Tibial nerve (tissue), 4 donors: ENCODE measurements around the gene ATP6V1D. TPM values are rescaled to one million over a fixed set of nuclear protein-coding genes. Genes with fewer than 3 reads are reported as not detected.
"Not testable (repeated sequence)": the region's sequence is repeated elsewhere in the genome, so short reads cannot be mapped to it uniquely, and the experiment has no call there.

Experiments
- DNase-seq, 2 donors: peaks; one replicate each; pipeline ENCODE4 v3.0.0-alpha.2; 2019; ENCODE audit warnings: low spot score in 2 of 2
- H3K27ac ChIP-seq, 4 donors: fragments of 200-600 bp; sonication (generic) in 3 of 4; one replicate each; pipeline ENCODE4 v1.5.1; 2017 to 2019; ENCODE audit warnings: mild to moderate bottlenecking in 1 of 4
- H3K27me3 ChIP-seq, 2 donors: fragments of 200-600 bp; sonication (generic) in 1 of 2; one replicate each; pipeline versions ENCODE4 v1.5.1 to v1.6.0; 2017 to 2019
- H3K36me3 ChIP-seq, 3 donors: fragments of 200-600 bp; sonication (generic); one replicate each; pipeline ENCODE4 v1.5.1; 2018 to 2019
- H3K4me1 ChIP-seq, 4 donors: fragments of 200-600 bp; sonication (generic) in 3 of 4; one replicate each; pipeline ENCODE4 v1.5.1; 2017 to 2019
- H3K4me3 ChIP-seq, 4 donors: fragments of 200-600 bp; sonication (generic) in 3 of 4; one replicate each; pipeline ENCODE4 v1.5.1; 2017 to 2019; ENCODE audit warnings: mild to moderate bottlenecking in 1 of 4, moderate library complexity in 1 of 4
- H3K9me3 ChIP-seq, 4 donors: fragments of 200-600 bp; sonication (generic) in 3 of 4; one replicate each; pipeline ENCODE4 v1.5.1; 2017 to 2019
- CTCF ChIP-seq, 5 experiments: fragments of 200-600 bp in 3 of 5; fragments of 450-650 bp in 2 of 5; sonication (generic) in 3 of 5; IDR thresholded peaks; one replicate each; pipeline ENCODE4 v1.5.1; 2016 to 2019; ENCODE audit warnings: antibody characterized with exemption in 5 of 5, mild to moderate bottlenecking in 3 of 5, moderate library complexity in 2 of 5
- EP300 ChIP-seq, 2 donors: sonication (generic); formaldehyde crosslinking; IDR thresholded peaks; one replicate each; pipeline ENCODE4 v1.6.1; 2017; ENCODE audit warnings: antibody characterized with exemption in 2 of 2, mild to moderate bottlenecking in 1 of 2
- POLR2A ChIP-seq, 2 donors: fragments of 450-650 bp; IDR thresholded peaks; one replicate each; pipeline ENCODE4 v1.6.1; 2017; ENCODE audit warnings: antibody characterized with exemption in 2 of 2, mild to moderate bottlenecking in 2 of 2, moderate library complexity in 2 of 2
- WGBS, 2 donors: methylation state at CpG; one replicate each; pipeline ENCODE4 v1.1.5; 2018; 5-methylcytosine and 5-hydroxymethylcytosine counted together
- total RNA-seq, 4 donors: library from RNA; depleted of rRNA; stranded (reverse); fragments of >200 nt; gene quantifications; one replicate each; pipeline ENCODE4 v1.1.0, GENCODE V29; 2016

The ATP6V1D gene
- total RNA-seq: 10 to 100 TPM; 49.6 to 91.5 (median 57.6) TPM

- H3K4me1 ChIP-seq: peaks cover 3 to 66% (median 33%) of the 10 kb centered on the region in 4 donors
- TF ChIP-seq POLR2A (IDR thresholded peaks at IDR 0.05): peak; percentile 25 to 48
- TF ChIP-seq CTCF (IDR thresholded peaks at IDR 0.05): peak; percentile 90 to 99 (median 98)
- TF ChIP-seq EP300 (IDR thresholded peaks at IDR 0.05): peak; percentile 62 to 91
- 0 to 1% methylated on average over 41 to 47 of the region's 47 CpGs for WGBS, 2 donors
Measured at GRCh38 chr14:67359775-67360469, at the start of gene ATP6V1D, which contains the start of gene EIF2S1. ATP6V1D (minus strand) TSS chr14:67359804; CDS start chr14:67359698, 106 bp downstream. EIF2S1 (plus strand) TSS chr14:67360328; CDS start chr14:67364768, 4,440 bp downstream.

DNA sequence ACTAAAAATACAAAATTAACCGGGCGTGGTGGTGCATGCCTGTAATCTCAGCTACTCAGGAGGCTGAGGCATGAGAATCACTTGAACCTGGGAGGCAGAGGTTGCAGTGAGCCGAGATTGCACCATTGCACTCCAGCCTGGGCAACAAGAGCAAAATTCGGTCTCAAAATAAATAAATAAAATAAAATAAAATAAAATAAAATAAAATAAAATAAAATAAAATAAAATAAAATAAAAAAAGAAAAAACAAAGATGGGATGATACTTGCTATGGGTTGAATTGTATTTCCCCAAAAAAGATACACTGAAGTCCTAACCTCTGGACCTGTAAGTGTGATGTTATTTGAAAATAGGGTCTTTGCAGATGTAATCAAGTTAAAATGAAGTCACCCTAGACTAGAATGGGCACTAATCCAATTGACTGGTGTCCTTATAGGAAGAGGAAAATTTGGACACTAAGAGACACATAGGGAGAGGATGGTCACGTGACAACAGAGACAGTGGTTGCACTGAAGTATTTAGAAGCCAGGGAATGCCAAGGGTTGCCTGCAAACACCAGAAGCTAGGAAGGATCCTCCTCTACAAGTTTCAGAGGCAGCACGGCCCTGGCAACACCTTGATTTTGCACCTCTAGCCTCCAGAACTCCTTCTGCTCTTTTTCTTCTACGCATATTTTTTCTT, 48.7 kb upstream of the ATP6V1D start:
- H3K9me3 ChIP-seq, H3K27ac ChIP-seq, H3K36me3 ChIP-seq, H3K4me3 ChIP-seq, DNase-seq: not testable (repeated sequence)
- Histone ChIP-seq H3K27me3 (peaks cover 0 to 14% of the 10 kb centered on the region in 2 donors), H3K4me1 (peaks cover 0 to 11% (median 3%) of the 10 kb centered on the region in 4 donors)
- 80 to 85% methylated on average over 7 of the region's 7 CpGs for WGBS, 2 donors

More at GRCh38 chr14:67359775-67360469, at the start of gene ATP6V1D, which contains the start of gene EIF2S1:
- Histone ChIP-seq H3K27me3 (no peaks in the 10 kb centered on the region), H3K4me3 (peak within 1 kb of the TSS; percentile 73 to 92 (median 82)), H3K9me3 (no peaks in the 10 kb centered on the region), H3K36me3 (peaks cover 0 to 3% (median 0%) of the 10 kb centered on the region in 3 donors), H3K27ac (peak within 1 kb of the TSS; percentile 80 to 98 (median 90))
- peak; percentile 95 to 98 for DNase-seq

- 93 to 96% methylated on average over 5 of the region's 5 CpGs for WGBS, 2 donors
- no peaks in the 10 kb centered on the region for H3K36me3 ChIP-seq
- DNase-seq: no peak
- no peaks in the 10 kb centered on the region for H3K9me3 ChIP-seq
- TF ChIP-seq EP300 (IDR thresholded peaks at IDR 0.05): no peak
- TF ChIP-seq POLR2A (IDR thresholded peaks at IDR 0.05): no peak
- no peak for TF ChIP-seq CTCF (IDR thresholded peaks at IDR 0.05)
- H3K4me1 ChIP-seq: no peaks in the 10 kb centered on the region
- H3K27me3 ChIP-seq: no peaks in the 10 kb centered on the region
- H3K27ac ChIP-seq: no peak overlapping the region
- no peak overlapping the region for H3K4me3 ChIP-seq
Measured at GRCh38 chr14:67405771-67406170, 46.2 kb upstream of the ATP6V1D start.

DNA sequence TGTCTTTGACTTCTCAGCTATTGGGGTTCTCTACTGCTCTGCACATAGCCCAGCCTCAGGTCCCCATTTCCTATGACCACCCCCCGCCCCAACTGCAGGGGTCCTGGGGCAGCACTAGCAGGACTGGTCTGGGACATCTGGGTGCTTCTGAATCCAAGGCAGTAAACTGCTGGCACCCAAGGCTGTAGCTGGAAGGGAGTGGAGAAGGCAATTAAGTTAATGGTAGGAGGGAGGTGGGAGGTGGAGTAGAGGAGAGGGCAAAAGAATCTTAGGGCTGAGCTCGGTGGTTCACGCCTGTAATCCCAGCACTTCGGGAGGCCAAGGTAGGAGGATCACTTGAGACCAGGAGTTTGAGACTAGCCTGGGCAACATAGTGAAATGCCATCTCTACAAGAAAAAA, 40.8 kb upstream of the ATP6V1D start:
- Histone ChIP-seq H3K9me3 (no peaks in the 10 kb centered on the region), H3K27ac (no peak overlapping the region), H3K27me3 (no peaks in the 10 kb centered on the region), H3K36me3 (no peaks in the 10 kb centered on the region), H3K4me1 (no peaks in the 10 kb centered on the region), H3K4me3 (no peak overlapping the region)
- TF ChIP-seq POLR2A (IDR thresholded peaks at IDR 0.05): no peak
- no peak for DNase-seq
- 80 to 81% methylated on average over 4 of the region's 4 CpGs for WGBS, 2 donors

DNA sequence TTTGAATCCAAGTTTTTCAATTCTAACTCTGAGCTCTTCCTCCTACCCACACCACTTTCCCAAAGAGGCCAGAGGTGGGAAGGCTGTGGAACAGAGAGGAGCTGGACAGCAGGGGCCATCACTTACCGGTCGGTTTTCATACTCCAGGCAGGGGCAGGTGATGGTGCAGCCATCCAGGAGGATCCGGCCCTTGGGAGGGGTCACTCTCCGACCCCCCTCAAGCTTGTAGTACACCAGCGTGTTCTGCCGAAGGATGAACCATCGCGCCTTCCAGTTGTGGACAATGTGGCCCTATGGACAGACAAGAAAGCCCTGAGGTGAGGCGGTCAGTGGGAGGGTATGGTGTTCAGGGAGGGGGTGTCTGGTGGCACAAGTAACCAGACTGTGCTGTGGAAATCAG, 37.9 kb upstream of the ATP6V1D start:
- 93 to 96% methylated on average over 9 of the region's 9 CpGs for WGBS, 2 donors
- TF ChIP-seq POLR2A (IDR thresholded peaks at IDR 0.05) (no peak), EP300 (IDR thresholded peaks at IDR 0.05) (no peak), CTCF (IDR thresholded peaks at IDR 0.05) (no peak)
- Histone ChIP-seq H3K9me3 (no peaks in the 10 kb centered on the region), H3K27me3 (no peaks in the 10 kb centered on the region), H3K27ac (no peak overlapping the region), H3K4me3 (no peak overlapping the region), H3K4me1 (no peaks in the 10 kb centered on the region), H3K36me3 (no peaks in the 10 kb centered on the region)
- no peak for DNase-seq

DNA sequence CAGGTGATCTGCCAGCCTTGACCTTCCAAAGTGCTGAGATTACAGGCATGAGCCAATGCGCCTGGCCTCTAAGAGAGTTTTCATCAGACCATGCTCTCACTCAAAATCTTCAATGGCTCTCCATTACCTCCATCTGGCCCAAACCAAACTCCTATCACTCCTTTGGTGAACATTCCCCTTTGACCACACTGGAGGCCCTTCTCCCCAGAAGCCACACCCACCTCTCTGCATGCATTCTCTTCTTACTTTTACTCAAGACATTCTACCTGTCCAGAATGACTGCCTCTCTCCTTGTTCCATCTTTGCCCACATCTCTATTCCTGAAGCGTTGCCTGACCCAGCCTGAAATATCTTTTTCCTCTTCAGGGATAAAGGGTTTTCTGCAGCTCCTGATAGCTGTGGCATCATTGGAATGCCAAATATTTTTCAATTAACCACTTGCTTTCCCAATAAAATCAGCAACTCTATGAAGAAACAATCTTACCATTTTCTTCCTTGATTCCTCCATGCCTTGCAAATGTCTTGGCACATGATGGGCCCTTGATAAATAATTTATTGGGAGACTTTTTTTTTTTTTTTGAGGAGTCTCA, 36.9 kb upstream of the ATP6V1D start:
- DNase-seq: no peak
- Histone ChIP-seq H3K9me3 (no peaks in the 10 kb centered on the region), H3K27ac (no peak overlapping the region), H3K27me3 (no peaks in the 10 kb centered on the region), H3K36me3 (no peaks in the 10 kb centered on the region), H3K4me3 (no peak overlapping the region), H3K4me1 (no peaks in the 10 kb centered on the region)
- WGBS, 2 donors: 52 to 64% methylated on average over 2 of the region's 2 CpGs
- TF ChIP-seq EP300 (IDR thresholded peaks at IDR 0.05) (no peak), CTCF (IDR thresholded peaks at IDR 0.05) (no peak), POLR2A (IDR thresholded peaks at IDR 0.05) (no peak)
